Mesenchymal stem cell (in vitro differentiated cells and primary cell): ENCODE measurements around the gene LRR1.

Experiments used
- DNase-seq: peaks from one replicate; pipeline ENCODE4 v3.0.0-alpha.2; 2013
- H2AFZ ChIP-seq: one replicate; pipeline ENCODE4 v1.6.1; 2013; ENCODE audit warnings: low read depth, mild to moderate bottlenecking, control low read depth, inconsistent platforms, low read length, moderate library complexity
- H2AK5ac ChIP-seq: 2 replicates; pipeline ENCODE4 v1.6.1; 2013; ENCODE audit warnings: low read length, moderate library complexity, mild to moderate bottlenecking, inconsistent platforms; ENCODE audit not compliant: severe bottlenecking
- H2BK120ac ChIP-seq: one replicate; pipeline ENCODE4 v1.6.1; 2013; ENCODE audit warnings: low read depth, mild to moderate bottlenecking, inconsistent platforms, low read length, moderate library complexity
- H2BK12ac ChIP-seq, 2 experiments: one replicate each; pipeline ENCODE4 v1.6.1; 2013; ENCODE audit warnings: inconsistent platforms in 2 of 2, low read length in 2 of 2, mild to moderate bottlenecking in 2 of 2, moderate library complexity in 2 of 2, control low read depth in 1 of 2
- H2BK15ac ChIP-seq: one replicate; pipeline ENCODE4 v1.6.1; 2013; ENCODE audit warnings: mild to moderate bottlenecking, low read depth, inconsistent platforms; ENCODE audit not compliant: poor library complexity, severe bottlenecking
- H2BK5ac ChIP-seq: 2 replicates; pipeline ENCODE4 v1.6.1; 2013; ENCODE audit warnings: low read depth, mild to moderate bottlenecking, low read length, control low read depth, inconsistent platforms; ENCODE audit not compliant: poor library complexity, severe bottlenecking
- H3K14ac ChIP-seq, 2 experiments: one replicate each; pipeline ENCODE4 v1.6.1; 2013; ENCODE audit warnings: inconsistent platforms in 2 of 2, low read length in 2 of 2, control low read depth in 1 of 2, mild to moderate bottlenecking in 1 of 2, moderate library complexity in 1 of 2
- H3K18ac ChIP-seq, 2 experiments: one replicate each; pipeline ENCODE4 v1.6.1; 2013; ENCODE audit warnings: inconsistent platforms in 2 of 2, low read length in 2 of 2, control low read depth in 1 of 2, low read depth in 1 of 2, mild to moderate bottlenecking in 1 of 2
- H3K23ac ChIP-seq, 2 experiments: one replicate each; pipeline ENCODE4 v1.6.1; 2013; ENCODE audit warnings: inconsistent platforms in 2 of 2, low read length in 2 of 2, mild to moderate bottlenecking in 2 of 2, moderate library complexity in 2 of 2, control low read depth in 1 of 2
- H3K27ac ChIP-seq: 2 replicates; pipeline ENCODE4 v1.5.1; 2013; ENCODE audit warnings: mild to moderate bottlenecking, moderate library complexity, low read length, control low read depth, inconsistent platforms; ENCODE audit not compliant: poor library complexity, severe bottlenecking
- H3K27me3 ChIP-seq, 2 experiments: 2 replicates each; pipeline versions ENCODE4 v1.6.1 to v1.7.0; 2013; ENCODE audit warnings: low read length in 2 of 2, mild to moderate bottlenecking in 2 of 2, moderate library complexity in 2 of 2, control low read depth in 1 of 2, inconsistent platforms in 1 of 2; ENCODE audit not compliant: control insufficient read depth in 1 of 2, insufficient read depth in 1 of 2
- H3K36me3 ChIP-seq, 2 experiments: 2 replicates each; pipeline versions ENCODE4 v1.6.1 to v1.7.0; 2013; ENCODE audit warnings: low read length in 2 of 2, control low read depth in 1 of 2, inconsistent platforms in 1 of 2, low read depth in 1 of 2, mild to moderate bottlenecking in 1 of 2; ENCODE audit not compliant: insufficient read depth in 2 of 2, control insufficient read depth in 1 of 2
- H3K4ac ChIP-seq, 2 experiments: one replicate each; pipeline ENCODE4 v1.6.1; 2013; ENCODE audit warnings: inconsistent platforms in 2 of 2, low read length in 2 of 2, mild to moderate bottlenecking in 2 of 2, moderate library complexity in 2 of 2, control low read depth in 1 of 2, low read depth in 1 of 2
- H3K4me1 ChIP-seq: 2 replicates; pipeline ENCODE4 v1.6.1; 2013; ENCODE audit warnings: low read depth, low read length, control low read depth; ENCODE audit not compliant: control insufficient read depth, insufficient read depth
- H3K4me2 ChIP-seq: 2 replicates; pipeline ENCODE4 v1.6.1; 2013; ENCODE audit warnings: low read length, mild to moderate bottlenecking, inconsistent platforms; ENCODE audit not compliant: poor library complexity, severe bottlenecking
- H3K4me3 ChIP-seq, 2 experiments: 2 replicates each; pipeline versions ENCODE4 v1.5.1 to v1.7.0; 2013; ENCODE audit warnings: low read length in 2 of 2, mild to moderate bottlenecking in 2 of 2, control low read depth in 1 of 2, low read depth in 1 of 2; ENCODE audit not compliant: insufficient read depth in 1 of 2
- H3K79me1 ChIP-seq: replicated peaks from 2 replicates; pipeline ENCODE4 v1.6.1; 2013; ENCODE audit warnings: mild to moderate bottlenecking, control low read depth, low read length, inconsistent platforms; ENCODE audit not compliant: poor library complexity, severe bottlenecking
- H3K9ac ChIP-seq: 2 replicates; pipeline ENCODE4 v1.7.0; 2013; ENCODE audit warnings: mild to moderate bottlenecking, low read length, moderate library complexity
- H3K9me3 ChIP-seq: 2 replicates; pipeline ENCODE4 v1.7.0; 2013; ENCODE audit warnings: mild to moderate bottlenecking, low read length; ENCODE audit not compliant: control insufficient read depth
- H4K8ac ChIP-seq: one replicate; pipeline ENCODE4 v1.6.1; 2013; ENCODE audit warnings: inconsistent platforms, mild to moderate bottlenecking, low read length, moderate library complexity
- H4K91ac ChIP-seq: one replicate; pipeline ENCODE4 v1.6.1; 2013; ENCODE audit warnings: mild to moderate bottlenecking, low read length, inconsistent platforms
- WGBS: methylation state at CpG from one replicate; pipeline ENCODE4 v1.1.7; 2013; ENCODE audit warnings: mixed read lengths; 5-methylcytosine and 5-hydroxymethylcytosine counted together

The LRR1 gene

DNA sequence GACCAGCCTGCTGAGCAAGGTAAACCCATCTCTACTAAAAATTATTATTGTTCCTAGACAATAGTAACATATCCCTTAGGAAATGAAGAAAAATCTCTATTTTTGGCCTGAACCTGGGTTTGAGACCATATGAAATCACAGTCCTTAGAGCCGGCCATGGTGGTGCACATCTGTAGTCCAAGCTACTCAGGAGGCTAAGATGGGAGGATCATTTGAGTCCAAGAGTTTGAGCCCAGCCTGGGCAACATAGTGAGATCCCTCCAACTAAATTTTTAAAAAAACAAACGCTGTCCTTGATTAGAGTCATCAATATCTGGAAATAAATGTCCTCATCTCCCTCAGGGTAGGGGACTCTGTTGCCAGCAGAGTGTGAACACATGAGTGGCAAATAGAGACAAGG is 47.2 kb upstream of the LRR1 start:
- WGBS, result 94% methylated on average over 1 of the region's 2 CpGs
- H3K4me3 ChIP-seq, result no peak overlapping the region
- no peak overlapping the region for H4K8ac ChIP-seq
- H3K4ac ChIP-seq, result no peak overlapping the region
- no peaks in the 10 kb centered on the region for H3K79me1 ChIP-seq
- no peak overlapping the region for H3K23ac ChIP-seq
- no peak overlapping the region for H3K27ac ChIP-seq
- H2BK5ac ChIP-seq, result no peak overlapping the region
- H3K27me3 ChIP-seq, result no peaks in the 10 kb centered on the region
- no peak overlapping the region for H2AFZ ChIP-seq
- peaks cover 3% of the 10 kb centered on the region for H3K4me1 ChIP-seq
- no peak overlapping the region for H2BK15ac ChIP-seq
- H3K4me2 ChIP-seq, result no peak overlapping the region
- no peaks in the 10 kb centered on the region for H3K9me3 ChIP-seq
- H2BK12ac ChIP-seq, result no peak overlapping the region
- H4K91ac ChIP-seq, result no peak overlapping the region
- no peak overlapping the region for H3K18ac ChIP-seq
- no peak overlapping the region for H2BK120ac ChIP-seq
- DNase-seq, result no peak
- no peak overlapping the region for H3K9ac ChIP-seq
- H2AK5ac ChIP-seq, result no peak overlapping the region
- no peaks in the 10 kb centered on the region for H3K36me3 ChIP-seq
- no peak overlapping the region for H3K14ac ChIP-seq

DNA sequence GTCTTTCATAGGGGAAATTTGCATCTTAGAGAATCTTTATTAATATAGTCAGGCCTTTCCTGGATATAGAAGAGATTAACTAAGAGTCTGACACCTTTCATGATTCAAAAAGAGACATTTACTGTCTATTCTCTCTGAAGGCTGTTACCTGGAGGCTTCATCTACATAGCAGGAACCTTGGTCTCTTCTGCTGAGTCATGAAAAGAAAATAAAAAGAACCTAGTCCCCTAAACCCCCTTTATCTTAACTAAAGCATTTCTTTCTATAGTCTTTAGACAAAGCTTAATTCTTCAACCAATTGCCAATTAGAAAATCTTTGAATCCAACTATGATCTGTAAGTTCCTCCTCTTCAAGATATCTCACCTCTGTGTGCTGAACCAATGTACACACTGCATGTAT is 45.6 kb upstream of the LRR1 start:
- Histone ChIP-seq H2AFZ (no peak overlapping the region), H3K23ac (no peak overlapping the region), H2BK12ac (no peak overlapping the region), H2AK5ac (no peak overlapping the region), H3K9ac (no peak overlapping the region), H3K9me3 (no peaks in the 10 kb centered on the region), H3K4ac (no peak overlapping the region), H3K14ac (no peak overlapping the region), H3K18ac (no peak overlapping the region), H2BK15ac (no peak overlapping the region), H2BK5ac (no peak overlapping the region), H3K4me3 (no peak overlapping the region), H4K91ac (no peak overlapping the region), H3K27me3 (no peaks in the 10 kb centered on the region), H3K36me3 (no peaks in the 10 kb centered on the region), H3K79me1 (no peaks in the 10 kb centered on the region), H2BK120ac (no peak overlapping the region), H3K27ac (no peak overlapping the region), H3K4me2 (no peak overlapping the region), H4K8ac (no peak overlapping the region), H3K4me1 (peaks cover 3% of the 10 kb centered on the region)
- DNase-seq, result no peak

DNA sequence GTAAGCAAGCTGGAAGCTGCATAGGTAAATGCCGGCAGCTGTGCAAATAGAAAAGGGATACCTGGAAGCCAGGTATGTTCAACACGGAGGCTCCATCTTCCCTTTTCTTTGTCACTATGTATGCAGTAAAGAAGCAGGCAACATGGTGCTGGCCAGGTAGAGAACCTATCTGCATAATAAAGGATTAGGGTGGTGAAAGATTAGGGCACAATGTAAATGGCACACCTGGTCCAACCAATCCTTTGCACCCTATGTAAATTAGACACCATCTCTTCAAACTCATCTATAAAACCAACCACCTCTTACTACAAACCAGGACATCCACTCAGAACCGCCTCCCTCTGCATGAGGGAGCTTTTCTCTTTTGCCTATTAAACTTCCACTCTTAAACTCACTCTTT is 44.8 kb upstream of the LRR1 start:
- 95% methylated on average over 2 of the region's 3 CpGs for WGBS
- no peak overlapping the region for H3K4ac ChIP-seq
- H3K4me2 ChIP-seq, result no peak overlapping the region
- no peak overlapping the region for H3K4me3 ChIP-seq
- no peak overlapping the region for H3K9ac ChIP-seq
- H3K79me1 ChIP-seq, result no peaks in the 10 kb centered on the region
- H3K18ac ChIP-seq, result no peak overlapping the region
- peaks cover 3% of the 10 kb centered on the region for H3K4me1 ChIP-seq
- no peaks in the 10 kb centered on the region for H3K27me3 ChIP-seq
- H3K14ac ChIP-seq, result no peak overlapping the region
- H3K36me3 ChIP-seq, result no peaks in the 10 kb centered on the region
- H3K27ac ChIP-seq, result no peak overlapping the region
- H2BK15ac ChIP-seq, result no peak overlapping the region
- no peak overlapping the region for H2AFZ ChIP-seq
- no peaks in the 10 kb centered on the region for H3K9me3 ChIP-seq
- no peak for DNase-seq
- H2AK5ac ChIP-seq, result no peak overlapping the region
- H4K91ac ChIP-seq, result no peak overlapping the region
- no peak overlapping the region for H2BK12ac ChIP-seq
- H3K23ac ChIP-seq, result no peak overlapping the region
- H2BK5ac ChIP-seq, result no peak overlapping the region
- H2BK120ac ChIP-seq, result no peak overlapping the region
- H4K8ac ChIP-seq, result no peak overlapping the region

DNA sequence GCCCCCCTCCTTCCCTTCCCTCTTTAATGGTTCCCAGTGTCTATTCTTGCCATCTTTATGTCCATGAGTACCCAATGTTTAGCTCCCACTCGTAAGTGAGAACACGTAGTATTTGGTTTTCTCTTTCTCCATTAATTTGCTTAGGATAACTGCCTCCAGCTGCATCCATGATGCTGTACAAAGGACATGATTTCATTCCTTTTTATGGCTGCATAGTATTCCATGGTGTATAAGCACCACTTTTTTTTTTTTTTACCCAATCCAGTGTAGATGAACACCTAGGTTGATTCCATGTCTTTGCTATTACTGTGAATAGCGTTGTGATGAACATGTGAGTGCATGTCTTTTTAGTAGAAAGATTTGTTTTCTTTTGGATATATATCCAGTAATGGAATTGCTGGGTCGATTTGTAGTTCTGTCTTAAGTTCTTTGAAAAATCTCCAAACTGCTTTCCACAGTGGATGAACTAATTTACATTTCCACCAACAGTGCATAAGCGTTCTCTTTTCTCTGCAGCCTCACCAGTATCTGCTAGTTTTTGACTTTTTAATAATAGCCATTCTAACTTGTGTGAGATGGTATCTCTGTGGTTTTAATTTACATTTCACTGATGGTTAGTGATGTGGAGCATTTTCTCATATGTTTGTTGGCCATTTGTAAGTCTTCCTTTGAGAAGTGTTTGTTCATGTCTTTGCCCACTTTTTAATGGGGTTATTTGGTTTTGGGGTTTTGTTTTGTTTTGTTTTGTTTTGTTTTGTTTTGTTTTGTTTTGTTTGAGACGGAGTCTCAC is 38.6 kb upstream of the LRR1 start:
- no peak overlapping the region for H2BK12ac ChIP-seq
- H2BK15ac ChIP-seq, result no peak overlapping the region
- no peak overlapping the region for H3K18ac ChIP-seq

More for the DNA sequence above, 38.6 kb upstream of the LRR1 start:
- WGBS, result 94% methylated on average over 5 of the region's 6 CpGs
- H3K4me2 ChIP-seq, result no peak overlapping the region
- H3K27me3 ChIP-seq, result no peaks in the 10 kb centered on the region
- H3K9me3 ChIP-seq, result no peaks in the 10 kb centered on the region
- H3K4ac ChIP-seq, result no peak overlapping the region
- H3K23ac ChIP-seq, result no peak overlapping the region
- H4K8ac ChIP-seq, result no peak overlapping the region
- no peaks in the 10 kb centered on the region for H3K4me1 ChIP-seq
- no peak overlapping the region for H2BK5ac ChIP-seq
- H2AFZ ChIP-seq, result no peak overlapping the region
- no peak overlapping the region for H4K91ac ChIP-seq
- H3K36me3 ChIP-seq, result no peaks in the 10 kb centered on the region
- H2AK5ac ChIP-seq, result no peak overlapping the region
- H2BK120ac ChIP-seq, result no peak overlapping the region
- DNase-seq, result no peak
- H3K9ac ChIP-seq, result no peak overlapping the region
- H3K27ac ChIP-seq, result no peak overlapping the region
- H3K79me1 ChIP-seq, result no peaks in the 10 kb centered on the region
- H3K4me3 ChIP-seq, result no peak overlapping the region
- H3K14ac ChIP-seq, result no peak overlapping the region
